ENCODE measurements around the gene AEN.

The AEN gene

DNA sequence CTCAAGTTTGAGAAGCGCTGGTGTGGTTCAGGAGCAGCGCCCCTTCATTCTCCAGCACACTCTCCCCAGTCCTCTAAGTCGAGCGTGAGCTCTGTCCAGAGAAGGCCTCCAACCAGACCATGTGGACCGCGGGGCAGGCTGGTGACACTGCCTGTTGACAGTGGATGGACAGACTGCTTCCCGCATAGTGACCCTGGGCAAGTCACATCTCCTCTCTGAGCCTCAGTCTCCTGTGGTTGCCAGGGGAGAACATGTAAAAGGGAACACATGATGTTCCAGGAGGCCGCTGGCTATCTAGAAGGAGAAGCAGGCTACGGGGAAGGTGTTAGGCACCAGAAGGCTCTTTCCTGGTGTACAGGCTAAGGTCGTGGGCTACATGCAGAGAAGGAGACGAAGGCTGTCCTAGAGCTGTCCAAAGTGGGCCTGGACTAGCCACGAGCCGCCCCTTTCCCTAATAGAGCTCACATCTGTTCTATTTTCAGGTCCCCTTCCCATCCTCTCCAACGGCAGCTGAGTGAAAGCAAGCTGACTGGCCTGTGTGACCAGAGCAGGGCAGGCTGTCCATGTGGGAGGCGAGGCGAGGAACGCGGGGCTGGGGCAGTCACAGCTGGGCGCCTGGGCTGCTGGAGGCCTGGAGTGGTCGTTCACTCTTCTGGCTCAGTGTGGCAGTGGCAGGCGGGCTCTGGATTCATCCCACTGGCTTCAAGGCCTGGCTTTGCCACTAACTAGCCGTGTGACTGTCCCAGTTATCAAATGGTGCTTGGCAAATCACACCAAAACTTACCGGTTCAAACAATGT, 28.8 kb downstream of the AEN start:
- no peak for DNase-seq (ENCODE audit: low read depth in 1 of 2, low spot score in 1 of 2)

DNA sequence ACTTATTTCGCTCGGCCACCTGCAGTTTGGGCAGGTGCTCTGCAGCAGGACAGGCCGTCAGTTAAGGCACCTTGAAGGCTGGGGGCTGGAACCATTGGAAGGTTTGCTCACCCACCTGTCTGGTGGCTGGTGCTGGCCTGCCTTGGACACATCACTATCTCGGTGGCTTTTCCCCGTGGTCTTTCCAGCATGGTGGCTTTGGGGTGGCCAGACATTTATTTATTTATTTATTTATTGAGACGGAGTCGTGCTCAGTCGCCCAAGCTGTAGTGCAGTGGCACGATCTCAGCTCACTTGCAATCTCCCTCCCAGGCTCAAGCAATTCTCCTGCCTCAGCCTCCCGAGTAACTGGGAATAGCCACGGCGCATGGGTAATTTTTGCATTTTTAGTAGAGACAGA, 29.4 kb downstream of the AEN start:
- DNase-seq (ENCODE audit: low read depth in 1 of 2, low spot score in 1 of 2) = no peak

DNA sequence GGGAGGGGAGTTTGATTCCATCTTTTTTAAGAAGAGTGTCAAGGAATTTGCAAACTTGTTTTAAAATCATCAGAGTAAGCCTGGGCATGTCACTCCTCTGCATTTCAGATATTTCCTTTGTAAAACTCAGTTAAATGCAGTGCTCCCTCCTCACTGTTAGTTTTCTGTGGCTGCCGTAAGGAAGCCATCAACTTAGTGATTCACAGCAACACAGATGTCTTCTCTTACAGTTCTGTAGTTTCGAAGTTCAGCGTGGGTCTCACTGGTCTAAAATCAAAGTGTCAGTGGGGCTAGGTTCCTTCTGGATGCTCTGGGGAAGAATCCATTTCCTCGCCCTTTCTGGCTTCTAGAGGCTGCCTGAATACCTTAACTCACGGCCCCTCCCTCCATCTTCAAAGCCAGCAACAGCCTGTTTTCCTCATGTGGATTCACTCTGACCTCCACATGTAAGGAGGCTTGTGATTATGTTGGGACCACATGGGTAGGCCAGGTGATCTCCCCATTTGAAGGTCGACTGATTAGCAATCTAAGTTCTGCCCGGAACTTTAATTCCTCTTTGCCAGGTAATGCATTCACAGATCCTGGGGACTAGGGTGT, 30.1 kb downstream of the AEN start:
- no peak for DNase-seq (ENCODE audit: low read depth in 1 of 2, low spot score in 1 of 2)

DNA sequence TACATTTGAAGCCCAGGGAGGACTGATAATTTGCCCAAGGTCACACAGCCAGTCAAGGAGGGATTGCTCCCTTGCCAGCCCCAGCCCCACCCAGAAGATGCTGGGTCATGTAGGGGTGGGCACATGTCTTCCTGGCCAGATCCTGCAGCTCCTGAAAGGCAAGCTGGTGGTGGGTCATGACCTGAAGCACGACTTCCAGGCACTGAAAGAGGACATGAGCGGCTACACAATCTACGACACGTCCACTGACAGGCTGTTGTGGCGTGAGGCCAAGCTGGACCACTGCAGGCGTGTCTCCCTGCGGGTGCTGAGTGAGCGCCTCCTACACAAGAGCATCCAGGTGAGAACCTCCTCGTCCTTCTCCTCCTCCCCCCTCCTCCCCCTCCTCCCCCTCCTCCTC, 30.8 kb downstream of the AEN start:
- no peak for DNase-seq (ENCODE audit: low read depth in 1 of 2, low spot score in 1 of 2)

DNA sequence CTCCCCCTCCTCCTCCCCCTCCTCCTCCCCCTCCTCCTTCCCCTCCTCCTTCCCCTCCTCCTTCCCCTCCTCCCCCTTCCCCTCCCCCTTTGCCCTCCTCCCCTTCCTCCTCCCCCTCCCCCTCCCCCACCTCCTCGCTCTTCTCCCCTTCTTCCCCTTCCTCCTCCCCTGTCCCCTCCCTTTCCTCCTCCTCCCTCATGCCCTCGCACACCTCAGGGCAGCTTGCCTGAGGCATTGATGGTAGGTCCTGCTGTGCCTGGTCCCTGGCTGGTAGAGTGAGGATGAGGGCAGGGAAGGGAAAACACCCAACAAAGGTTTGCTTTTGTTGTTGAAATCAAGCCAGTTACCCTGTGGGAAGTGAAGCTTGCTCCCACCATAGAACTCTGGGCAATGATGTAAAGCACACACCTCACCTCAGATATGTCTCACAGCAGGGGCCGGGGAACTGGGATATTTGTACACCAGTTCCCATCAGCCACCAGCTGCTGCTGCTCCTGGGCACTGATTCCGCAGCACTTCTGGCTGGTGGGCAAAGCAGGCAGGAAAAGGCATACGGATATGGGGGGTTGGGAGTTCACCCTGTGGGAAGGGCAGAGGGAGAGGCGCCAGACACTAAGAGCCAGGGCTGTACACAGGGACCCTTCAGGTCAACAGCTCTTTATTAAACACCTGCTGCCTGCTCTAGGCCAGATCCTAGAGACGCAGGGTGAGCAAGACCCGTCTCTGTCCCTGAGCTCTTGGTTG, 31.5 kb downstream of the AEN start:
- DNase-seq (ENCODE audit: low read depth in 1 of 2, low spot score in 1 of 2) = no peak

DNA sequence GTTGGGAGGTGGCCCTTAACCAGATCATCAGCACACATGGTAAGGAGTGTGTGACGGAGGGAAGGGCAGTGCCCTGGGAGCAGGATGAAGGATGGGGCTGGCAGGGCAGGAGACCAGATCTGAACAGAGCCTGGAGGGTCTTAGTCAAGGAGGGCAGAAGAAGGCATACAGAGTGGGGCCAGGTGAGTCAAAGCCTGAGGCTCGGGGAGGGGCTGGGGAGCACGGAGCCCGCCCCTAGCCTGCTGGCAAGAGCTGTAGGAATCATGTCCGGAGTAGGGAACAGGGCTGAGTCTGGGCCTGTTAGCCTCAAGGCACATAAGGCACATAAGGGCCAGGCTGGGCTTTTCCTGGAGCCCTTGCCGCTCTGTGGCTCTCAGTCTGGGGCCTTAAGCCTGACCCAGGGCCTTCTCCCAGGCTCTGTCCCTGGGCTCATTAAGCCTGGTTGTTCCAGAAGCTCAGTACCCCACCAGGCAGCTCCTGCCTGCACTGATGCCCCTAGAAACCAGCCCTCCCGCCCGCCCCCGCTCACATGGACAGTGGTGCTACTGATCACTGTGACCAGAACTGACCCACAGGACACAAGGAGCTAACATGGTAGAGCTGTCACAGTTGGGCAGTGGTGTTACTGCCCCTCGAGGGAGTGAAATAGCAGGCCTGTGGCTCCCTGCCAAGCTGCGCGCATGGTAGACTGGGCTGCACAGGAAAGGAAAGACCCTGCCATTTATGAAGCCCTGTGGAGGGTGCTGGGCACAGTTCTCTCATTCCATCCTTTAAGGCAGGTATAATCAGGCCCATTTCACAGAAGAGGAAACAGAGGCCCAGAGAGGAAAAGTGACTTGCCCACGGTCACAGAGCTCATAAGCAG, 32.3 kb downstream of the AEN start:
- no peak for DNase-seq (ENCODE audit: low read depth in 1 of 2, low spot score in 1 of 2)

DNA sequence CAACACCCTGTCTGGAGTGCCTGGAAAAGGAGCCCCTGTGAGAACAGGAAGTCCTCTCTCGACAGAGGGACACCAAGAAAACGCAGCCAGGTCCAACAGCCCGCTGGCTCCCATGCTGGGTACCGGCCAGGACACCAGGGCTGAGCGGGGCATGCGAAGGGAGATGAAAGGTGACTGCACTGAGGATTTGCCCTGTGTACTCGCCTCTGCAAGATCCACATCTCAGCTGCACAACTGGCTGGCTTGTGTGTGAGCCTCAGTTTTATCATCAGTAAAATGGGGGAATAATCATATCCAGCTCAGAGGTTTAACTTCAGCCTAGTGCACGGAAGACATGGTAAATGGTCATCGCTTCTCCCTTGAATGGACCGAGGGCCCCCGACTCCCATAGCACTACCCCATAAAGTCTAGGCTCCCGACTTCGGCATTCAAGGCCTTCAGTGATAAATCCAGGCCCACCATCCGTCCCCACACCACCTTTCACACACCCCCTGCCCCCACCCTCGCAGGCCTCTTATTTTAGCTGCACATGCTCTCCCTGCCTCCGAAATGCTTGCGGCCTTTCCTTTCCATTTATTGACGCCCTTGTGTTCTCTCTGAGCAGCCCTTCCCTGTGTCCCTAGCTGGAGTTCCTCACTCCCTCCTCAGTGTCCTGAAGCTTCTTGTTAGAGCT, 33.4 kb downstream of the AEN start:
- no peak for DNase-seq (ENCODE audit: low read depth in 1 of 2, low spot score in 1 of 2)

DNA sequence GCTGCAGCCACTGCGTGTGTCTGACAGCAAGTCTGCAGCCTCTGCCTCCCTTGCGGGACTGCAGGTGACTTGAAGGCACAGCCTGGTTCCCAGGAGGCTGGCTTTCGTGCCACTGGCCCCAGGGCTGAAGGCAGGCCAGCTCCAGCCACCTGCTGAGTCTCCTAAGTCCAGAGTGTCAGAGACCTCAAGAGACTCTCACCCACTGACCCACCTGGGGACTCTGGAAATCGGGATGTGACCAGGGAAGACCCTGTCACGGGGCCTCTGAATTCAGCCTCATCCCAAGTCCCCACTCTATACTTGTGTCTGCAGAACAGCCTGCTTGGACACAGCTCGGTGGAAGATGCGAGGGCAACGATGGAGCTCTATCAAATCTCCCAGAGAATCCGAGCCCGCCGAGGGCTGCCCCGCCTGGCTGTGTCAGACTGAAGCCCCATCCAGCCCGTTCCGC, 34.0 kb downstream of the AEN start:
- DNase-seq (ENCODE audit: low read depth in 1 of 2, low spot score in 1 of 2) = no peak

DNA sequence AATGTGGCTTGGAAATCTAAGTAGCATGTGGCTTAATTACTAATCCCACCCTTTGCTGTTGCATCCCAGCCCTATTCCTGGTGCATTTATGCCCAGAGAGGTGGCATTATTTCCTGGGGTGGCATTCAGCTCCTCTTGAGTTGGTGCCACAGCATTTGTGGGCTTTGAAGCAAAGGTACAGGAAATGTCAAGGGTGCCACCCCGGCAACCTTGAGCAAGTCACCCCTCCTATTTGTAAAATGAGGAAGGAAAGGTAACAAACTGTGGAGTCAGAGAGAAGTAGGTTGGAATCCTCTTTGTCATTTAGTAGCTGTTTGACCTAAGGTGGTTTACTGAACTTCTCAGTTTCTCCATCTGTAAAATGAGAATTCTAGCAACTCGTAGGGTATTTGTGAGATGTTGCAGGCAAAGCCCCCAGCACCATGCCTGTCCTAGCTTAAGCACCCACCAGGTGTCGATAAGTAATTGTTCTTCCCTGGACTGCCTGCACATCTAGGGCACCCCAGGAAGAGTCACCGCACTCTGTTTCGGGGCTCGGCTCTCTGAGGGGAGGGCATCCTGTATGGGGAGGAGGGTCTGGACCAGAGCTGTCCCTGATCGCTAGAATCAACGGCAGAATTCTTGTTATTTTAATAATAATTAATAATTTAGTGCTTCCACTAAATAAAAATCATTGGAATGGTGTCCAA, 34.8 kb downstream of the AEN start:
- DNase-seq (ENCODE audit: low read depth in 1 of 2, low spot score in 1 of 2) = no peak

DNA sequence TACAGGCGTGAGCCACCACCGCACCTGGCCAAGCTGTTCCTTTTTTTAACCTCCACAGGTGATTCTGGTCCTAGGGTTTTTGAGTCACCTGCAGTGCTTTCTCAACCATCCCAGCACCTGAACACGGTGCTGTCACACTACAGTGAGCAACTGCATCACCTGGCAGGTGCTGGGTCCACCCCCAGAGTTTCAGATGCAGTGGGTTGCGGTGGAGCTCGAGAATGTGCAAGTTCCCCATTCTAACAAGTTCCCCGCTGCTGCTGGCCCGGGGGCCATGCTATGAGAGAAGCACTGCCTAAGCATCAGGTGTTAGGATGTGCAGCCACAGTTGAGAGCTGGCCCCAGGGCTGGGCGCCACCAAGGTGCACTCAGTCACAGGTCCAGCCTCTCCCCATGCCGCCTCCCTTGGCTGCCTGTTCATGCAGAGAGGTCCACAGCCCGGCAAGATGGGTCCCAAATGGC, 35.7 kb downstream of the AEN start:
- no peak for DNase-seq (ENCODE audit: low read depth in 1 of 2, low spot score in 1 of 2)

DNA sequence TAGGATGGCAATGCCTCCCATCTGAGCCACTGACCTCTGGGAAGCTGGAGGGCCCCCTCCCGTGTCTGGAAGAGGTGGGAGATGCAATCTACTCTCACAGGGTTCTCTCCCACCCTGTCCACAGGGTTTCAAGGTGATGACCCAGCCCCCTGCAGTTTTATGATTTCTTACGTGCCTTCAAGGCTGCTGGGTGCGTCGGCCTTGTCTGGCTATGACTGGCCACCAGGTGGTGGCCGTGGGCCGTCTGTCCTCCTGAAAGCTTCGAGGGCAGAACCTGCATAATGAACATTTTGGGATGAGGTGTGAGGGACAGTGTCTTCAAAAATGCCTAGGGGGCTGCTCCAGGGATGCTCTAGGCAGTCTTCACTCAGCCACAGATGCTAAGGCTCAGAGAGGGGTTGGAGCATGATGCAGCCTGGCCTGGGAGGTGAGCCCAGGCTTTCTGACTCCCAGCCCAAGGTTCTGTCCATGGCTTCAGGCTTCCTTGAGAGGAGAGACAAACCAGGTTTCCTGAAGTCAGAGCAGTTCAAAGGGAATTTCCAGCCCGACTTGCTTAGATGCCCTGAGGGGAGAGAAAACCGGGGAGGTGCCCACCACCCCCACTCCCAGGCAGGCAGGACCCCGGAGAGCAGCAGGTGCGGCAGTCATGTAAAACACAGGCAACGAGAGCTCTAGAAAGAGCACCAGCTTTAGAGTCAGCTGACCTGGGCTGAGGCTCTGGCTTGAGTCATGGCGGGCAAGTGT, 36.4 kb downstream of the AEN start:
- no peak for DNase-seq (ENCODE audit: low read depth in 1 of 2, low spot score in 1 of 2)

DNA sequence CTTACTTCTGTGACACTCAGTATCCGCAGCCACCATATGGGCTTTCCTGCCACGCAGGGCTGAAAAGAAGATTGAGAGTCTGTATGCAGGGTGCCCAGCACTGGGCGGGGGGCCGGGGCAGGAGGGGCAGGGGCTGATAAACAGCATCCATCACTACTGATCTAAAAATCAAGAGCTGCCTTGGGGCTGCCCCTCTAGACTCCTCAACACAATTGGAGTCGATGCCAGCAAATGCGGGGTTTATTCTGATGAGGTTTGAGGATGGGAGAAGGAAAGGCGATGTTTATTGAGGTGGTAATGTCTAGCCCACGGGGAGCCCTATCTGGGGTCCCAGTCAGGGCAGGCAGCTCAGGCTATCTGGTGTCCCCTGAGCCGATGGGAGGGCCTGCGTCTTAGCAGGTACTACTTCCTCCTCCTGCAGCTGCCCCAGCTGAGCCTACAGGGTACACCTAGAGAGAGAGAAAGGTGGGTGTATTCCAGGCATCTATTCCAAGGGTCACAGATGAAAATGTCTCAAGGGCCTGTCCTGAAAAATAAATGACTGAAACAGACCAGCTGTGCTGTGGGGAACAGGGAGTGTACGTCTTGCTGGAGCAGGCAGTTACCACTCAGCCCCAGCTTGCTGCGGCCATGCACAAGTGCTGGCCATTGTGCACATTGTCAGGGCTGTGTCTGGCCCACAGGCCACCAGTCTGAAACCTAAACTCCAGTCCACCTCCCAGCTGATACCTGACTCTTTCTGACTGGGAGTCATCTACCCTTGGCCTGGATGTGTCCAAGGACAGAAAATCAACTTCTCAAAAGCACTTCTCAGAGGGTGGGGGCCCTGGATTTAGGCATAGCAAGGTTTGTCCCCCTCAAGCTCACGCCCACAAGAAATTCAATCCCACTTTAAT, 37.2 kb downstream of the AEN start:
- no peak for DNase-seq (ENCODE audit: low read depth in 1 of 2, low spot score in 1 of 2)

DNA sequence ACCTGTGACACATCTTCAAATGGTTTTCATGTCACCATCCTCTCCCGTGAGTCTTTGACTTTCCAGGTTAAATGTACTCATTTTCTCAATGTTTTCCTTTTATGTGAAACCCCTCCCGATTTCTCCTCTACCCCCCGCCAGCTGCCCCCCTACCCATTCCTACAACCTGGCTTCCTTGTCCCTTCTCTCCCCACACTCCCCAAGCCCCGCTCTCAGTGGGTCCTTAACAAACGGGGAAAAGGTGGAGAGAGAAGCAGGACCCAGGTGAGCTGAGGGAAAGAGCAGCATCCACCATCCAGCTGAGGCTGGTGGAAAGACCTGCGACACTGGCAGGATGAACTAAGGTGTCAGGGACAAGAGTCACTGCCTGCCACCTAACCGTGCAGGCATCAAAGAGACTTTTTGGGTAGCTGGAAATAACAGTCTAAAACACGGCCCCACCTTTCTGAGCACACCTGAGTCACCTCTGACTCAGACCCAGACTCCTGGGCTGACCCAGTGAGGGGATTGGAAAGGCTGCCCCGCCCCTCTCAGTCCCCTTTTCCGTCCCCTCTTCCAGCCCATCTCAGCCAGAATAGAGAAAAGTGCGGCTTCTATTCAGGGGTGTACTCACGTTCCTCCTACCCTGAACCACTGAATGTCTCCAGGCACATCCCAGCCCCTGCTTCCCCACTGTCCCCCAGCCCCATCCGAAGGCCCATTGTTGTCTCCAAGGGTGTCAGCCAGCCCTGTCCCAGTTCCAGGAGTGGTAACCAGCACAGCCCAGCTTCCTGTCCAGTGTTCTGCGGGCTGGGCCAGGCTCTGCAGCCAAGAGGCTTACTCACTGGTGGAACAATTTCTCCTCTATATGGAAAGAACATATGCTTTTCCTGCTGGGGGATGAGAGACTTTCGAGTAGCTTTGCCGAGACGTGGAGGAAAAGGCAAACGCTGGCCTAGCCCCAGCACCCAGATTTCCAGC, 38.1 kb downstream of the AEN start:
- DNase-seq (ENCODE audit: low read depth in 1 of 2, low spot score in 1 of 2) = no peak

DNA sequence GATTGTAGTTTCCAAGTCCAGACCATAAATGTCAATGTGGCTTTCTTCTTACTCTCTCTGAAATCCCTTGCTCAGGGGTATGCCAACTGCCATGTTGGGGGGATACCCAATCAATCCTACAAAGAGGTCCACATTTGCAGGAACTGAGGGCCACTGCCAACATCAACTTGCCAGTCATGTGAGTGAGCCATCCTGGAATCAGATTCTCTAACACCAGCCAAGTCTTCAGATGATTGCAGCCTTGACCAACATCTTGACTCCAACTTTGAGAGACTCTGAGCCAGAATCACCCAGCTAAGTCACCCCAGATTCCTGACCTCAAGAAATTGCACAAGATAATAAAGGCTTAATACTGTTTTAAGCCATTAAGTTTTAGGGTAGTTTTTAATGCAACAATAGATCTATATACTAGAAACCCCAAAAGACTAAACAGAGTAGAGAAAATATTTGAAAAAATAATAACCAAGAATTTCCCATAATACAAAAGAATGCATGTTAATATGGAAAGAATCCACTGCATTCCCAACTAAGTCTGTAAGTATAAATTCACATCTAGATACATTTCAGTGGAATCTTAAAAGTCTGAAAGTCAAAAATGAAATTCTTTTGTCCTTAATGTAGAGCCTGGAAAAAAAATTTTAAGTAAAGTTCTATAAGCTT, 40.0 kb downstream of the AEN start:
- DNase-seq (ENCODE audit: low read depth in 1 of 2, low spot score in 1 of 2) = no peak

DNA sequence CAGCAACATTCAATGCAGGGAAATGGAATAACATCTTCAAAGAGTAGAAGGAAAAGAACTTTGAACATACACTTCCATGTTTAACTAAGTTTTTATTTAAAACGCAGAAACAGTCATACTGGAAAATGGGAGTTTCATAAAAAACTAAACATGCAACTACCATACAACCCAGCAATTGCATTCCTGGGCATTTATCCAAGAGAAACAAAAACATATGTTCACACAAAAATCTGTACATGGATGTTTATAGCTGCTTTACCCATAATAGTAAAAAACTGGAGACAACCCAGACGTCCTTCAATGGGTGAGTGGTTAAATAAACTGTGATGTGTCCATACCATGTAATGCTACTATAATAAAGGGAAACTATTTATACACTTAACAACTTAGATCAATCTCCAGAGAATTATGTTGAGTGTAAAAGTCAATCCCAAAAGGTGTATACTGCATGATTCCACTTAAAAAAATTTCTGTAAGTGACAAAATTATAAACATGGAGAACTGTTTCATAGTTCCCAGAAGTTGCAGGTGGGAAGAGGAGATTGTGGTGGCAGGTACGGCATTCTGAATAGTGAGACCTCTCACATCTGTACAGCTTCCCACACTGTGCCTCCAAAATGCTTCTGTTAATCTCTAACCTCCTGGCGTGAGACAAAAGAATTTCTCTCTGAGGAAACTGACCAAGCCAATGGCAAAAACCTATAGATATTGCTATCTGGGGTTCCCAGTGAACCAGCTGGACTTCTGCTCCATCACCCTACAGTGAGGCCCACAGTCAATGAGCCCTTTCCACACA, 40.8 kb downstream of the AEN start:
- no peak for DNase-seq (ENCODE audit: low read depth in 1 of 2, low spot score in 1 of 2)

DNA sequence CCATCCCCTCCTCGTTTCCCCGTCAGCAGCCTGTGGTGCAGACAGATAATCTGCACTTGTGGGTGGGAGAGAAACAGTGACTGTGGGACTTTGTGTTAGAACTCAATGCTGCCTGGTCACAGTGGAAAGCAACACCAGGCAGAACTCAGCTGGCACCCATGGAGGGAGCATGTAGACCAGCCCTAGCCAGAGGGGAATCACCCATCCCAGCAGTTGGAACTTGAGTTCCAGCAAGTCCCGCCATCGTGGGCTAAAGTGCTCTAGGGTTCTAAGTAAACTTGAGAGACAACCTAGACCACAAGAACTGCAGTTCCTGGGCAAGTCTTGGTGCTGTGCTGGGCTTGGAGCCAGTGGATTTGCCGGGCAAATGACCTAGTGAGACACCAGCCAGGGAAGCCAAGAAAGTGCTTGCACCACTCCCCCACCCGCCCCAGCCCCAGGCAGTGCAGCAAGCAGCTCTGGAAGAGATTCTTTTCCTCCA, 42.0 kb downstream of the AEN start:
- no peak for DNase-seq (ENCODE audit: low read depth in 1 of 2, low spot score in 1 of 2)
